Activated naive CD4-positive, alpha-beta T cell treated with Interleukin-2 at 50 U/mL for 16 hours (primary cell): ENCODE measurements around the gene FBLL1.
"Not testable (repeated sequence)": the region's sequence is repeated elsewhere in the genome, so short reads cannot be mapped to it uniquely, and the experiment has no call there.

Experiments used
- DNase-seq: peaks from one replicate; pipeline ENCODE4 v3.0.0-alpha.2; 2020

FBLL1 gene

DNA sequence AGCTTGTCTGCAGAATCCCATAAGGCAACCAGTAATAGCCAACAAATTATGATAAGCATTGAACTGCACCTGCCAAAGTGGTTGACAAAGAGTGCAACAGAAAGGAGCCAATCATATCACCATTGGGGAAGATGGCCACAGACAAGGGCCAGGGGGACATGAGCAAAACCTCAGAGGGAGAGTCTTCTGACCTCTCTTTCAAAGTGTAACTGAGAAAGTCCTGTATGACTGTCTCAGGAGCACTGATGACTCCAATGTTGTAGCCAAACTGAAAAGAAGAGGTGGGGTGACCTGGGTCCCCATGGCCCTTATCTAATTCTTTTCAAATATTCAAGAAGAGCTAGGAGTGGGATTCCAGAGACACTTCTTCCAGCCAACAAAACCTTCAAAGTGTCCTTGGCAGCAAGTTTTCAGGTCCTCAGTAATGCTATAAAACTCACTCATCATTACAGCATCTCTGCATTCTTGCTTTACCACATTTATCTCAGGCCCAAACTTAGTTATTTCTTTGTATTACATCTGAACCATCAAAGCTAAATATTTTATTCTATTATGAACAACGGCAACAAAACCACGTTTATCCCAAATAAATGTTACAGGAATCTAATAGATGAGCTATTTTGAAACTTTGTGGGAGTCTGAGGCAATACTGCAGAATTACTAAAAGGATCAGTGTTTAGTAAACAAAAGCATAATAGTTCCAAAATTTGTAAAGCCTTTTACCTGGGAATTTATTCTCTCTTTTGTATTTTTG, 24.4 kb downstream of the FBLL1 start:
- DNase-seq, result no peak

DNA sequence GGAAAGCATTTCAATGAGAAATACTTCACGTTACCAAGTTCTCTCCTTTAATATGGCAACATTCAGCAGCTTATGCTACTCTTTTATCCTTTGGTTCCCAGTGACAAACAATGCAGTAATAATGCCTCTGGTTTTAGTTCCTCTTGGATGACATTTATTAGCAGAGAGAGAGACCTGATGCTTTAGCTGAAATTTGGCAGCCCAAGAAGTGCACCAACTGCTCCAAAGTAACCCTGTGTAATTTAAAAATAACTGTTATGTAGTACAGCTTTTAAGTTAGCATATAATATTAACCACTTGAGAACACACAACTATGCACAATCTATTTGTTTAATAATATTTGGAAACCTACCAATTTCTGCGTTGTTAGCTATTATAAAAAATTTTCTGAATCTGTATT, 28.3 kb downstream of the FBLL1 start:
- no peak for DNase-seq

DNA sequence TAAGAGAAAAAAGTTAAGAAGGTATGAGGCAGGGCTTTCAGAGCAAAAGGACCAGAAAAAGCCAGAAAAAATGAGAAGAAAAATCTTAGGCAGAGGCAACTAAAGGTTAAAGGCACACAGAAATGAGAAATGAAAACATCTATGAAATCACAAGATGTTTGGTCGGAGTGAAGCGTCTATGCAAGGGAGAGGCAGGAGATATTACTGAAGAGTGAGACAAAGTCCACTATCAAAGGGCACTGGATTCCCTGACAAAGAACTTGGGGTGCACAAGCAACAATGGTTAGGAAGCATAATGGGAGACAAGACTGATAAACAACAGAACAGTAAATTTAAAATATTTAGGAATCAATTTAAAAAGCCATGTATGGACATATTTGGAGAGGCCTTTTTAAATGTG, 33.2 kb downstream of the FBLL1 start:
- DNase-seq, result no peak

DNA sequence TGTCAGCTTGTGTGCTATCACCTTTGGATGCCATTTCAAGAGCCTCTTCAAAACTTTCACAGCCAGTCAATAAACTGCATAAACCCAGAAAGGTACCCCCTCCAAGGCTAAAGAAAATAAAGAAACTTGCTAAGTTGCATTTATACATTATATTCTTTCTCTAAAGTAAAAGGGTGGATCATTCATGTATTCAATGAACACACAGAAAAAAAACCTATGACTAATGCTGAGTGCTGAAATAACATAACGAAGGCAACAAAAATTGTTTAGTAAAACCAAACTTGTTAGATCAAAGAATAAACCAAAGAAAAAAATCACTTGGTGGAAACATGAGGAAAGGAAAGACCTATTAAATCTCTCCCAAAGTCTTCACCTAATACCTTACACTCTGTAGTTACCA, 34.9 kb downstream of the FBLL1 start:
- DNase-seq, result no peak

DNA sequence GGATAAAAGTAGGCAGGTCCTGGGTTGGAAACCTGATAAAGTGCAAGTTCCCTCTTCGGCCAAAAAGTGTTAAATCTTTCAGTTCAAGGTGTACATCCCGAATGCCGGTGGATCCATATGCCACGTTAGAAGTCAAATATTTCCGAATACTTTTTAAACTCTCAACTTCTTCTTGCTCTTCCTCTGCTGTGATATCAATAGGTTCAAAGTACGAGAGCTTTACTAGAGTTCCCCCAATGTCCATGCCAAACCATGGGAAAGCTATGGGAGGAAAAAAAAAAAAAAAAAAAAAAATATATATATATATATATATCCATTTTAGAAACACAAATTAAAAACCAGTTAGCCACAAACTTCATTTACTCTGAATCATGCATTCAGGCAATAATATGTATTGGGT, 39.6 kb downstream of the FBLL1 start:
- DNase-seq, result no peak

DNA sequence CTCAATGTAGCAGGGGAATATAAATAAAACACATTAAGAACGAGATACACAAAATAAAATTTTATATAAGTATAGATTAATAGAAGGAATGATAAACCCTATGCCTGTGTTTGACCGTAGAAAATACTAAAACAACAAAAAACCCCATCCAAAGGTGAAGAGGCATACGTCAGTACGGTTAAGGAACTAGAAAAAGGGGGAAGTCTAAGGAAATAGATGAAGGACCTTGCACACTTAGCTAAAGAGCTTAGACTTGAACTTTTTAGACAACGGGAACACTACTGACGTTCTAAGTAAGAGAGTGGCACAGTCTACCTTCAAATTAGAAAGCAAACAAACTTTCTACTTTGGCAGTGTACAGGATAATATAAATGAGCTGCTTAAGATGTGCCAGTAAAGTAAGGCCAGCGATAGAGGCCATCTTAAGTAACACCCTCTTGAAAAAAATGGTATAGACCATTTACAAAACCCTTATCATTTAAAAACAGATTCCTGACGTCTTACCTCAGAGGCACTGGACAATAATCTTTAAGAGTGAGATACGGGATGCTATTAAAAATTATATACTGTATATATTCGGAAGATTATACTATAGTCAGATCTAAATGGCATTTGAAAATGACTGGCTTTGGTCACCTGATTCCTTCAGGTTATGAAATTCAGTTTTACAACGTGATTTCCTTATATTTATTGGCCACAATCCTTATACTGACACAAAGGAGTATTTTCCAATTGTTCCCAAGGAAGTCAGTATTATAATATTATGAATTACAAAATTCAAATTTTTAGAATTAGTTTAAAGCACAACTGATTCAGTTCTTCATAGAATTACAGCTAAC, 41.6 kb downstream of the FBLL1 start:
- no peak for DNase-seq

DNA sequence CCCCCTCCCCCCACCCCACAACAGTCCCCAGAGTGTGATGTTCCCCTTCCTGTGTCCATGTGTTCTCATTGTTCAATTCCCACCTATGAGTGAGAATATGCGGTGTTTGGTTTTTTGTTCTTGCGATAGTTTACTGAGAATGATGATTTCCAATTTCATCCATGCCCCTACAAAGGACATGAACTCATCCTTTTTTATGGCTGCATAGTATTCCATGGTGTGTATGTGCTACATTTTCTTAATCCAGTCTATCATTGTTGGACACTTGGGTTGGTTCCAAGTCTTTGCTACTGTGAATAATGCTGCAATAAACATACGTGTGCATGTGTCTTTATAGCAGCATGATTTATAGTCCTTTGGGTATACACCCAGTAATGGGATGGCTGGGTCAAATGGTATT, 44.6 kb downstream of the FBLL1 start:
- not testable (repeated sequence) for DNase-seq

DNA sequence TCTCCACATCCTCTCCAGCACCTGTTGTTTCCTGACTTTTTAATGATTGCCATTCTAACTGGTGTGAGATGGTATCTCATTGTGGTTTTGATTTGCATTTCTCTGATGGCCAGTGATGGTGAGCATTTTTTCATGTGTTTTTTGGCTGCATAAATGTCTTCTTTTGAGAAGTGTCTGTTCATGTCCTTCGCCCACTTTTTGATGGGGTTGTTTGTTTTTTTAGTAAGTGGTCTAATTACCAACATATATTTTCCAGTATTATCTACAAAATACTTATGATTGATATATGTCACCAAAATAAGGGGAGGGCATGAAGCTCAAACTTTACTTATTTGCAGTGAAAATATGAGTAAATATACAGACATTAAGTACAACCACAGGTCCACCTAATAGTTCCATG, 45.1 kb downstream of the FBLL1 start:
- not testable (repeated sequence) for DNase-seq

DNA sequence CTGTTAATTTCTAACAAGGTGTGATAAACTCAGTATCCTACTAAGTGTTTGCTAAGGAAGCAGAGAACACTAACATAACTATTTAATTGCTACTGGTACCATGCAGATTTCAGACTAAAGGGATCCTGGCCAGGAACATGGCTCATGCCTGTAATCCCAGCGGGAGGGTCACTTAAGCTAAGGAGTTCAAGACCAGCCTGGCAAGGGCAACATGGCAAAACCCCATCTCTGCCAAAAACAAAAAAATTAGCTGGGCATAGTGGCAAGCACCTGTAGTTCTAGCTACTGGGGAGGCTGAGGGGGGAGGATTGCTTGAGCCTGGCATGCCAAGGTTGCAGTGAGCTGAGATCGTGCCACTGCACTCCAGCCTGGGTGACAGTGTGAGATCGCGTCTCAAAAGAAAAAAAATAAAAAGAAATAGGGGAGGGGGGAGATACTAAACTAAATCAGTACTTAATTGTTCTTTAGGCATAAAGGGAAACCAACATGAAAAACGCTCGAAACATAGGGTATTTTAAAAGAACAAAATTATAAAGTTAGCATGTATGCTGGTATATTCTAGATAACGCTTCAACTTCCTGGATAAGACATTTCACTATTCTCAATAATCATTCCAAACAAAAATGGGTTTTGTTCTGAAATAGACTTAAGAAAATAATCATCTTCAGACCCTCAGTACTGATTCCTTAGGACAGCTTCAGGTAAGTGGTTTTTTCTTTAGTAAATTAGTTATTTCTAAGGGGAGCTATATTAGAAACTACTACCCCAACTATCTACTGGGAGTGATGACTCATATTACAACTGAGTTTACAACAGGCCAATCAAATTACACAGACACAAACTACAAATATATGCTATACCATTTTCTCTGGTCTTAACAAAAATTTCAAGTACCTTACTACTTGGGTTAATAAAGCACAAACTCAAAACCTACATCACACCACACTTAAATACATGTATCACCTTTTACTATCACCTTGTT, 46.6 kb downstream of the FBLL1 start:
- DNase-seq, result no peak

DNA sequence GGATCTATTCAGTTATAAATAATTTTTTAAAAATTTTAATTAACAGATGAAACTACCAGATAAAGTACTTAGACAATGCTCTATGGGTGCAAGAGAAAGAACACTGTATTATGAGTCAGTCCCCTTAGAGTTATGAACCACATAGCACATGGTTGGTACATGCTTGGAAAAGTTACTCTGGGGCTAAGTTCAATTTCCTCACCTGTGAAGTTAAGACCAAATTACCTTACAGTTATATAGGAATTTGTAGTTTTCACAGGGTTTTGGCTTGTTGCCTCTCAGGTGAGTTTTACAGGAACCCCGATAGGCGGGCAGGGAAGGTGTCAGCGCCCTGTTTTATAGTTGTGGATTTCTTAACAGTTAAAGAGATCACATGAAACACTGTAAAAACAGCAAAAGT, 48.9 kb downstream of the FBLL1 start:
- DNase-seq, result no peak

DNA sequence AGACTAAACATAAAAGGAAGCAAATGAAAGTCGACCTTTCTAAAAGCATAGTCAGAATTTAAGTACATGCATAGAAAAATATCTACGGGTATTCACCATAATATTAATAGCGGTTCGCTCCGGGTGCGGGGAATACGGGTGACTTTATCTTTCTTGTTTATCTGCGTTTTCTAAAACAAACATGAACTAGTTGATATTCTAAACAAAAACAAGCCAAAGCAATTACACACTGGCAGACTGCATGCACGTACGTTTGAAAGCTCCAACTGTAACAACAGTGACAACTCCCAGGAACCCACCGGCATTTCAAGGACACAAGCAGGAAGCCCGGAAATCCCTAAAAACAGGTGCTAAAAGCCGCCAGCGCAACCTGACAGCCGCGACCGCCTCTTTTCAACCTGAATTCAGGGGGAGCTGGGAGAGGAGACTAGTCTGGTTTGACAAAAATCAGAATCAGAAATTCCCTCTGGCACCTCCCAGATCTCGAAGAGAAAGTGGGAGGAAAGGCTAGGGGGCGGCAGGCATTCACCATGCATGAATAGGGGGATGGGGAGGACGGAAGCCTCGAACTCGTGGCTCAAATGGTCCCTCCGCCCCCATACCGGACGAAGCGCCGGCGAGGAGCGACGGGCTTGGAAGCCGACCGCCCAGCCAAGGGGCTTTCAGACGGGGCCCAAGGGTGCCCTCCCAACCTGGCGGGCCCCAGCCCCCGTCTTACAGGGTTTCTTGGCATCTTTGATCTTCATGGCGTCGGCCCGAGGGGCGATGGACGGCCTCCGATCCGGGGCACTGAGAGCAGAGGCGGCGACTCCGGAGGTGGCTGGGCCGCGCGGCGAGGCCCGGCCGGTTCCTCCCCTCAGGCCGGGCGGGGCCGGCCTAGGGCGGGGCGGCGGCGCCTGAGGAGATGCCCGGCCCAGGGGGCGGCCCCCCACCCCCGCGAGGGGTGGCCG, 49.7 kb downstream of the FBLL1 start, which contains the start of gene PANK3:
Gene PANK3, minus strand, starts transcription at position 831 of the 950 bp plus-strand sequence. Its CDS starts 85 bp downstream, at position 746.
- no peak for DNase-seq

DNA sequence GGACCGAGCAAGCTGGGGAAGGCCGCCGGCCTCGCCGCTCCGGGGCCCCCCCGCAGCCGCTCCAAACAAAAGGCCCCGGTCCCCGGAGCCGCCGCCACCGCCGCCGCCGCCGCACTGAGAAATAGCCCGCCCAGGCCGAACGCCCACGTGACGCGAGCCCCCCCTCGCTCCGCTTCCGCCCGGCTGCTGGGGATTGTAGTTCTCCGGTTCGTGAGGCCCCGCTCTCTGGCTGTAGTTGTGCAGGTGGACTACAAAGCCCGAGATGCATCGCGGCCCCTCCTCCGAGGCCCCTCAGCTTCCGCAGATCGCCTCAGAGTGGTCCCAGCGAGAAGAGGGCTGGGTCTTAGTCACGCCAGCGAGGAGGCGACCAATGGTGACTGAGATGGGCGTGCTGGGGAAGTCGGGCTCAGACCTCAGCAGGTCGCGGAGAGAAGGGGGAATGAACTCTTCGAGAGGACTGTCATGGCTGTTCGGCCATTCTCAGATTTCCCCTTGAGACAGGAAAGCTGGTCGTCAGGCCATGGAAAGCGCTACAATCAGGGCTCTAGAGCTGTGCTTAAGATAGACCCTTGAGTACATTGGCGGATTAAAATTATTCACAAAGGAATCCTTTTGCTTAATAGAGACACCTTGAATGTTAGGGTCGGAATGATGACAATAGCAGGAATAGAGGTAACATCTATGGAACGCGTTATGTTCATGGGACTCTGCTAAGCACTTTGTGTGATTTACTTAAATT, 50.6 kb downstream of the FBLL1 start:
- DNase-seq, result peak; percentile 98

DNA sequence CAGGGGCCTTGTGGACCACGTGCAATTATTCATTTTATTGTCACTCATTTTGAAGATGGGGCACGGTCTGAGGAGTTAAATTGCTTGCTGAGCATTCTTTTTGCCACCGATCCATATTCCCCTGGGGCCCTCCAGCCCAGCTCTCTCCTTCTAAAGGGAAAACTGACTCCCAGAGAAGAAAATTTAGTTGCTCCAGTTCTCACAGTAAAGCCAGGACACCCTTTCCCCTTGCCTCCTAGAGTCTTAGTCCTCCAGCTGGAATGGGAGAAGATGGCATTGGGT, 51.1 kb downstream of the FBLL1 start:
- DNase-seq, result no peak
